ENCODE measurements around the gene KRTCAP3.

DNA sequence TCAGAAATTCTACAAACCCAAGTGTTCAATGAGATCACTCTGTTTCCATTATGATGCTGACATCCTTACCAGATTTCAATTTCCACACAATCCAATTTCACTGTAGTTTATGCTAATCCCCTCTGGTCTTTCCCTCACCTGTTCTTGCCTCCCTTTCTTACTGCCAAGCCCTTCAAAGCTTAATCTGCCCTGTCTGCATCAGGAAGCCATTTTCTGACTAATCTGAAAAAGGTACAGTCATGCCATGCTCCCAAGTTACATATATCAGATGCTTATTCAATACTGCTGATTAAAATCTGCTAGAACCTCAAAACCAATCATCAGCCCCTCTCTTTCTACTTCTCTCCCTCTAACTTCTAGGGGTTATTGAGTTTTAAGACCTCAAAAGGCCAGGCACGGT lies 8.9 kb downstream of the KRTCAP3 start:
- TF ChIP-seq ZBTB7A (IDR thresholded peaks at IDR 0.05; ENCODE audit: low read depth) (no peak), EGR1 (IDR thresholded peaks at IDR 0.05) (no peak), EP300 (IDR thresholded peaks at IDR 0.05; ENCODE audit: borderline replicate concordance) (no peak), RAD21 (IDR thresholded peaks at IDR 0.05; ENCODE audit: low read depth) (no peak)
- TF ChIP-seq, protein P1, sequence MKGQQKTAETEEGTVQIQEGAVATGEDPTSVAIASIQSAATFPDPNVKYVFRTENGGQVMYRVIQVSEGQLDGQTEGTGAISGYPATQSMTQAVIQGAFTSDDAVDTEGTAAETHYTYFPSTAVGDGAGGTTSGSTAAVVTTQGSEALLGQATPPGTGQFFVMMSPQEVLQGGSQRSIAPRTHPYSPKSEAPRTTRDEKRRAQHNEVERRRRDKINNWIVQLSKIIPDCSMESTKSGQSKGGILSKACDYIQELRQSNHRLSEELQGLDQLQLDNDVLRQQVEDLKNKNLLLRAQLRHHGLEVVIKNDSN (IDR thresholded peaks at IDR 0.05): no peak

All from Ishikawa (cell line).